ENCODE results near the gene NT5C2.

Gene NT5C2

DNA sequence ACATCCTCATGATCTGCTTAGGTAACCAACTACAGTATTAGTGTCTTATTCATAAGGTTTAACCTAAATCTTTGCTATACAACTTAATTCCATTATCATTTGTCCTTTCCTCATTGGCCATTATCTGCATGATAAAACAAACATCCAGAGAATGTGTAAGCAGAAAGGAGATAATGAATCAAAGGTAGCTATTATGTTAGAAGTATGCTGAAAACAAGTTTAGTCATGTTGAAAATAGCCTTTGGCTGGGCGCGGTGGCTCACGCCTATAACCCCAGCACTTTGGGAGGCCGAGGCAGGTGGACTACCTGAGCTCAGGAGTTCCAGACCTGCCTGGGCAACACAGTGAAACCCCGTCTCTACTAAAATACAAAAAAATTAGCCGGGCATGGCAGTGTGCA is 78.2 kb downstream of the NT5C2 start:
- DNase-seq (ENCODE audit: low spot score): no peak
- WGBS, 2 donors (ENCODE audit: extremely low coverage in 2 of 2, insufficient read length in 2 of 2, insufficient replicate concordance in 1 of 2): no CpG with 5 or more reads among the region's 6 CpGs
- Histone ChIP-seq H3K4me1 (ENCODE audit: control insufficient read depth in 2 of 2, insufficient read depth in 1 of 2, low read depth in 1 of 2, low read length in 2 of 2) (peaks cover 0 to 1% of the 10 kb centered on the region in 2 donors), H3K14ac (ENCODE audit: low read length) (no peak overlapping the region), H3K27me3 (ENCODE audit: control insufficient read depth in 3 of 3, insufficient read depth in 3 of 3, low read depth in 1 of 3, low read length in 3 of 3) (no peaks in the 10 kb centered on the region), H2BK5ac (ENCODE audit: low read length) (no peak overlapping the region), H2BK15ac (ENCODE audit: low read length) (no peak overlapping the region), H3K36me3 (replicated peaks in 1 of 2; ENCODE audit: control insufficient read depth in 2 of 2, insufficient read depth in 2 of 2, low read length in 2 of 2) (peaks cover 0 to 3% of the 10 kb centered on the region in 2 donors), H3K27ac (replicated peaks; ENCODE audit: low read length) (no peak overlapping the region), H3K18ac (ENCODE audit: low read length) (no peak overlapping the region), H3K9me3 (replicated peaks in 1 of 2; ENCODE audit: control insufficient read depth in 2 of 2, insufficient read depth in 1 of 2, low read depth in 1 of 2, low read length in 2 of 2) (no peaks in the 10 kb centered on the region), H3K4ac (ENCODE audit: low read length) (no peak overlapping the region), H3K9ac (ENCODE audit: low read depth, low read length, poor library complexity) (no peak overlapping the region), H2BK12ac (ENCODE audit: low read length) (no peak overlapping the region), H2AFZ (ENCODE audit: low read length) (no peak overlapping the region), H3K4me2 (ENCODE audit: insufficient read depth, low read length, poor library complexity, severe bottlenecking) (no peak overlapping the region), H4K8ac (ENCODE audit: low read depth, low read length) (no peak overlapping the region), H4K91ac (ENCODE audit: low read depth, low read length, poor library complexity) (no peak overlapping the region), H2AK5ac (ENCODE audit: low read depth, low read length) (no peak overlapping the region), H3K79me1 (ENCODE audit: low read depth, low read length) (peaks cover 2% of the 10 kb centered on the region), H3K4me3 (ENCODE audit: low read length in 2 of 2) (no peak overlapping the region), H2BK120ac (ENCODE audit: low read depth, low read length) (no peak overlapping the region), H3K23ac (ENCODE audit: low read depth, low read length, poor library complexity) (no peak overlapping the region)

DNA sequence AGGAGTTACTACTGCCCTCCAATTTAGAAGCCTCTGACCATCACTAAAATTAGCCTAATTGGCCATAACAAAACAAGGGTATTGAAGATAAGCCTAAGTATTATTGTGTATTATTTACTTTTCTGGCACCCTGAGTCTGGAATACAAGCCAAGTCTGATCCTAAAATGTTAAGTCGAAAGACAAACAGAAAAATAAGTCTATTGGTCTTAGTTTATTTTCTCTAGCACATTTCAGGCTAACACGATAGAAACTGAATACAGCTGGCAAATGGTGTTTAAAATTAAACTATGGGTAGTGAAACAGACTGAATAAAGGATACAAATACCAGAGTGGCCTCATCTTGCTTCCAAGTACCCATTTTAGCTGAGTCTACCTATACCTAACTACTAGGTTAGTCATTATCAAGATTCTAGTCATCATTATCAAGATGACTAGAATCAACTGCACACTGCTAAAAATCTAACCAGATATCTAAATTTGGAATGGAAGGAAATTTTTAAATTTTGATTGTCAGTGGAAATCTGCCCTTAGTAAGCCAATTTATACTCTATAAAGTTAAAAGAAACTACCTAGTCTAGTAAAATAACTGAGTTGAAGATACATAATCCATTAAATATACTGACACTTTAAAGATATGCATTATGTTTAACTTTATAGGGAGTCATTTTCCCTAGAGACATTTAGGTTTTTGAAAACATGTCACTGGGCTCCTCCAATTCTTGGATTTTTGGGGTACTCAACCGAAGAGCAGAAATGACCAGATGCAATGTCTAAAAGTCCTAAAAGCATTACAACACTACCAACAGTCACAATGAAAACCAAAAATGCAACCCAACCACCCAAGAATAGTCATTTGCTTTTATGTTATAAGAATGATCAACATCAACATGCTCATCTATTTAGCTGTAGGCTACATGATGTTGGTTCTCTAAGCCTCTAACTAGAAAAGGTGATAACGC is 80.9 kb downstream of the NT5C2 start:
- Histone ChIP-seq H3K18ac (ENCODE audit: low read length) (no peak overlapping the region), H2BK5ac (ENCODE audit: low read length) (no peak overlapping the region), H3K36me3 (replicated peaks in 1 of 2; ENCODE audit: control insufficient read depth in 2 of 2, insufficient read depth in 2 of 2, low read length in 2 of 2) (peaks cover 0 to 4% of the 10 kb centered on the region in 2 donors), H3K14ac (ENCODE audit: low read length) (no peak overlapping the region), H3K4me1 (ENCODE audit: control insufficient read depth in 2 of 2, insufficient read depth in 1 of 2, low read depth in 1 of 2, low read length in 2 of 2) (peaks cover 0 to 1% of the 10 kb centered on the region in 2 donors), H3K9me3 (replicated peaks in 1 of 2; ENCODE audit: control insufficient read depth in 2 of 2, insufficient read depth in 1 of 2, low read depth in 1 of 2, low read length in 2 of 2) (no peaks in the 10 kb centered on the region), H3K4me2 (ENCODE audit: insufficient read depth, low read length, poor library complexity, severe bottlenecking) (no peak overlapping the region), H2BK120ac (ENCODE audit: low read depth, low read length) (no peak overlapping the region), H3K9ac (ENCODE audit: low read depth, low read length, poor library complexity) (no peak overlapping the region), H3K4ac (ENCODE audit: low read length) (no peak overlapping the region), H3K79me1 (ENCODE audit: low read depth, low read length) (peaks cover under 1% of the 10 kb centered on the region), H4K8ac (ENCODE audit: low read depth, low read length) (no peak overlapping the region), H4K91ac (ENCODE audit: low read depth, low read length, poor library complexity) (no peak overlapping the region), H2BK15ac (ENCODE audit: low read length) (no peak overlapping the region), H2AFZ (ENCODE audit: low read length) (no peak overlapping the region), H3K23ac (ENCODE audit: low read depth, low read length, poor library complexity) (no peak overlapping the region), H3K4me3 (ENCODE audit: low read length in 2 of 2) (no peak overlapping the region), H2AK5ac (ENCODE audit: low read depth, low read length) (no peak overlapping the region), H2BK12ac (ENCODE audit: low read length) (no peak overlapping the region), H3K27ac (replicated peaks; ENCODE audit: low read length) (no peak overlapping the region), H3K27me3 (ENCODE audit: control insufficient read depth in 3 of 3, insufficient read depth in 3 of 3, low read depth in 1 of 3, low read length in 3 of 3) (no peaks in the 10 kb centered on the region)
- DNase-seq (ENCODE audit: low spot score): no peak
- no CpG with 5 or more reads among the region's 4 CpGs for WGBS, 2 donors (ENCODE audit: extremely low coverage in 2 of 2, insufficient read length in 2 of 2, insufficient replicate concordance in 1 of 2)

DNA sequence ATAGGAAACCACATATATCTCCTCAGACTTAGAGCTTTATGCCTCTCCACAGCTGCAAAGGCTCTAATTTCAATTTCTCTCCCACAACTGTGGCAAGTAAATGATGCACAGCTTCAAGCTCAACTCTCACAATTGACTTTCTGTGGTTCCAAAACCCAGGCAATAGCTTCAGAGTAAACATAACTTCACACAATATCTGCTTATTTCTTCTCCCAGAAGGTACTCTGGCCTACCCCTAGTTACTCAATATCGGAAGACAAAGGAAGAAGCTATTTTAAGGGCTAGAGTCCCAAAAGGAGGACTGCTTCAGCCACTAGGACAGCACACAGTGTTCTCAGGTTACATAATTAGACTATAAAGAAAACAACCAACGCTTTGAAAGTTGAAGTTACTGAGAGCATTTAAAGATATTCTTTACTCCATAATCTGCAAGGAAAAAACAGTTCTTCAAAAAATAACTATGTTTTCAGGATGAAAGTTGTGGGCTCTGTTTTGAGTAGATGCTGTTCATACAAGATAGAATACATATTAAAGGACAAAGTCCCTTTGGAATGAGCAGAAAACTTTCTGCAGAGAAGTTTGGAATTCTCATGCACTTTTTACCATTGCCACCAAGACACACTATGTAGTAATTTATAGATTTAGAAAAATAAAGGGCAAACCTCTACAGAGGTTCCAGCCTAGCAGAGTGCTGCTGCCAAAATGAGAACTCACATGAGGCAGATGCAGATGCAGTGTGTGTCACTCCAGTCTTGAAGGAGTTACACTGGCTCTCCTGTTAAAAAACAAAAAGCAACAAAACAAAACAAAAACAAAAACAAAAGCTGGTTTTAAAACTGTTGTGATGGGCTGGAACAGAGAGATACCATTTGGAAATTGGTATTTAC is 81.8 kb downstream of the NT5C2 start:
- DNase-seq (ENCODE audit: low spot score): no peak
- H3K9me3 ChIP-seq (replicated peaks in 1 of 2; ENCODE audit: control insufficient read depth in 2 of 2, insufficient read depth in 1 of 2, low read depth in 1 of 2, low read length in 2 of 2): no peaks in the 10 kb centered on the region
- H3K79me1 ChIP-seq (ENCODE audit: low read depth, low read length): no peaks in the 10 kb centered on the region
- H3K14ac ChIP-seq (ENCODE audit: low read length): no peak overlapping the region
- no peak overlapping the region for H2BK5ac ChIP-seq (ENCODE audit: low read length)
- no peak overlapping the region for H3K9ac ChIP-seq (ENCODE audit: low read depth, low read length, poor library complexity)
- H2BK120ac ChIP-seq (ENCODE audit: low read depth, low read length): no peak overlapping the region
- no peak overlapping the region for H3K18ac ChIP-seq (ENCODE audit: low read length)
- H3K36me3 ChIP-seq (replicated peaks in 1 of 2; ENCODE audit: control insufficient read depth in 2 of 2, insufficient read depth in 2 of 2, low read length in 2 of 2): peaks cover 0 to 4% of the 10 kb centered on the region in 2 donors
- no peak overlapping the region for H3K4me2 ChIP-seq (ENCODE audit: insufficient read depth, low read length, poor library complexity, severe bottlenecking)
- no peak overlapping the region for H3K4ac ChIP-seq (ENCODE audit: low read length)
- H4K8ac ChIP-seq (ENCODE audit: low read depth, low read length): no peak overlapping the region
- no peak overlapping the region for H2BK12ac ChIP-seq (ENCODE audit: low read length)
- H3K27ac ChIP-seq (replicated peaks; ENCODE audit: low read length): peak overlapping the region; percentile 77
- no peak overlapping the region for H4K91ac ChIP-seq (ENCODE audit: low read depth, low read length, poor library complexity)
- no peak overlapping the region for H3K23ac ChIP-seq (ENCODE audit: low read depth, low read length, poor library complexity)
- peaks cover 0 to 1% of the 10 kb centered on the region in 2 donors for H3K4me1 ChIP-seq (ENCODE audit: control insufficient read depth in 2 of 2, insufficient read depth in 1 of 2, low read depth in 1 of 2, low read length in 2 of 2)
- H2AFZ ChIP-seq (ENCODE audit: low read length): no peak overlapping the region
- no peak overlapping the region for H3K4me3 ChIP-seq (ENCODE audit: low read length in 2 of 2)
- H2BK15ac ChIP-seq (ENCODE audit: low read length): no peak overlapping the region
- WGBS, 2 donors (ENCODE audit: extremely low coverage in 2 of 2, insufficient read length in 2 of 2, insufficient replicate concordance in 1 of 2): no CpG with 5 or more reads among the region's 2 CpGs
- no peaks in the 10 kb centered on the region for H3K27me3 ChIP-seq (ENCODE audit: control insufficient read depth in 3 of 3, insufficient read depth in 3 of 3, low read depth in 1 of 3, low read length in 3 of 3)
- H2AK5ac ChIP-seq (ENCODE audit: low read depth, low read length): no peak overlapping the region

DNA sequence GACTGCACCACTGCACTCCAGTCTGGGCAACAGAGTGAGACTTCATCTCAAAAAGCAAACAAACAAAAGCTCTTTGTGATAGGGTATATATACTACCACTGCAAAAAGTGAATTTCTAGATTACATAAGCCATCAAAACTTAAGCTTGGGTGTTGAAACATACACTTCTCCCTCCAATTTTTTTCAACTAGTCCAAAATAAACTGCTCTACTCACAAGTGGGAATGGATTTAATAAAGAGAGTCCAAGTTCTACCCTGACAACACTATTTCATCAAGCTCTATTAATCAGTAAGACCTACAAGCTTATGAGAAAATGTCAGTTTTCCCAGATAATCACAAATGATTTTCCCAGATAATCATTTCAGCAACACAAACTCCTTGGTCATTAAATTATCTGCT is 82.7 kb downstream of the NT5C2 start:
- Histone ChIP-seq H2BK5ac (ENCODE audit: low read length) (no peak overlapping the region), H3K14ac (ENCODE audit: low read length) (no peak overlapping the region), H4K8ac (ENCODE audit: low read depth, low read length) (no peak overlapping the region), H2BK15ac (ENCODE audit: low read length) (no peak overlapping the region), H3K36me3 (replicated peaks in 1 of 2; ENCODE audit: control insufficient read depth in 2 of 2, insufficient read depth in 2 of 2, low read length in 2 of 2) (peaks cover 0 to 12% of the 10 kb centered on the region in 2 donors), H3K27me3 (ENCODE audit: control insufficient read depth in 3 of 3, insufficient read depth in 3 of 3, low read depth in 1 of 3, low read length in 3 of 3) (no peaks in the 10 kb centered on the region), H3K23ac (ENCODE audit: low read depth, low read length, poor library complexity) (no peak overlapping the region), H3K9ac (ENCODE audit: low read depth, low read length, poor library complexity) (no peak overlapping the region), H3K4me3 (ENCODE audit: low read length in 2 of 2) (no peak overlapping the region), H3K79me1 (ENCODE audit: low read depth, low read length) (no peaks in the 10 kb centered on the region), H3K9me3 (replicated peaks in 1 of 2; ENCODE audit: control insufficient read depth in 2 of 2, insufficient read depth in 1 of 2, low read depth in 1 of 2, low read length in 2 of 2) (no peaks in the 10 kb centered on the region), H2AFZ (ENCODE audit: low read length) (no peak overlapping the region), H4K91ac (ENCODE audit: low read depth, low read length, poor library complexity) (no peak overlapping the region), H3K27ac (replicated peaks; ENCODE audit: low read length) (no peak overlapping the region), H2AK5ac (ENCODE audit: low read depth, low read length) (no peak overlapping the region), H3K18ac (ENCODE audit: low read length) (no peak overlapping the region), H2BK12ac (ENCODE audit: low read length) (no peak overlapping the region), H2BK120ac (ENCODE audit: low read depth, low read length) (no peak overlapping the region), H3K4ac (ENCODE audit: low read length) (no peak overlapping the region), H3K4me2 (ENCODE audit: insufficient read depth, low read length, poor library complexity, severe bottlenecking) (no peak overlapping the region), H3K4me1 (ENCODE audit: control insufficient read depth in 2 of 2, insufficient read depth in 1 of 2, low read depth in 1 of 2, low read length in 2 of 2) (peaks cover 0 to 1% of the 10 kb centered on the region in 2 donors)
- DNase-seq (ENCODE audit: low spot score): no peak

Measured in neuronal stem cell (in vitro differentiated cells).